GM18519 (cell line): ENCODE data around the gene VASN.

Source experiments
- ATAC-seq: cut with Tn5 transposase; IDR thresholded peaks from one replicate; pipeline ENCODE4 v1.9.1; 2021; ENCODE audit warnings: mild to moderate bottlenecking, moderate library complexity; ENCODE audit not compliant: unreplicated experiment, low FRiP score

Gene VASN

GRCh38 chr16:4351880-4352279, 19.8 kb upstream of the VASN start:
- no peak for ATAC-seq

- no peak for ATAC-seq
These were observed 18.8 kb upstream of the VASN start for GRCh38 chr16:4352843-4353242.

GRCh38 chr16:4353675-4354074, 18.0 kb upstream of the VASN start:
- no peak for ATAC-seq

DNA sequence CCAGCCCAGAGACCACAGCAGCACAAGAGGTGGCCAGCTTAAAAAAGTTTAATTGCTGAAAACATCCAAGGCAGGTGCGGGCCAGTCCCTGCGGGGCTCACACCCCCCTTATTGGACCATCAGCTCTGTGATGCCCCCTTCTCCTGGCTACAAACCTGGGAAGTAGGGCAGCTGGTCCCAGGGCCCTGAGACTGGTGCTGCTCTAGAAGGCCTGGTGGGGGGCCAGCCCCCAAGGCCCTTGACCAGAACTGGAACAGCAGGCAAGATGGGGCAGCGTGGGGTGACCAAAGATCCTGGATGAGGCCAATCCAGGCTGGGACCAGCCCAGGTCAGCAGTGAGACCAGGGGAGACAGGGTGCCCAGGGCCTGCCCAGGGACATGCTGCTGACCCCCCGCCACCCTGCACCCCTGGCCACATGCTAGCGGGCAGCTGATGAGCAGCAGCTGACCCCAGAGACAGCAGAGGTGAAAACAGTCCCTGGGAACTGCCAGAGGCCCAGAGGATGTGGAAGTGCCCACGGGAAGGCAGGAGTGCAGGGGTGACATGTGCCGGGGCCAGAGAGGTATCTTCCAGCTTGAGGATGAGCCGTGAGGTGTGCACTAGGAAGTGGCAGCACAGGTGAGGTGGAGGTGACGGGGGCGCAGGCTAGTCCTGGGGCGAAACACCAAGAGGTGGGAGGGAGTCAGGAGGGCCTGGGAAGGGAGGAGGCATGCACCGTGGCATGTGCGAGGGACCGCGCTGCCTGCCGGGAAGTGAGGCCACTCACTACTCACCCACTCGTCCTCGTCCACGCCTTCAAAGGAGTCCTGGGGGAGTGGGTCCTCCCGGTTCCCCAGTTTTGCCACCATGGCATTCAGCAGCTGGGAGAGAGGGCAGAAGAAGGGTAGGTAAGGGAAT, 16.9 kb upstream of the VASN start:
- ATAC-seq: no peak

DNA sequence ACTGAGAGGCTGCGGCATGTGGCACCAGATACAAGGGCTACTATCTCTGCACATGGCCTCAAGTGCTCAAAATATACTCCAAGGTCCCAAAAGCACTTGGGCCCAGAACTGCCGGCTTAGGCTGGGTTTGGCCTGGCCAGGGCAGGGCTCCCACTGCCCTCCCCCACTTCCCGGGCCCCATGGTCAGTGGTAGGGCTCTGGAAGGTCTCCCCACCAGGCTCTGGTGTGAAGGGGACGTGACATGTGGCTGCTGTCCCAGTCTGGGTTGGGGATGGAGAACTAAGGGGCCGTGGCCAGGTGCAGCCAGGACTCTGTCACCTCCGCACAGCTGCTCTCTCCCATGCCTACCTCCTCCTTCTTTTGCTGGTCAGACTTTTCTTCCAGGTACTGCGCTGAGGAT, 14.8 kb upstream of the VASN start:
- no peak for ATAC-seq

GRCh38 chr16:4358236-4358635, 13.4 kb upstream of the VASN start:
- ATAC-seq: no peak

DNA sequence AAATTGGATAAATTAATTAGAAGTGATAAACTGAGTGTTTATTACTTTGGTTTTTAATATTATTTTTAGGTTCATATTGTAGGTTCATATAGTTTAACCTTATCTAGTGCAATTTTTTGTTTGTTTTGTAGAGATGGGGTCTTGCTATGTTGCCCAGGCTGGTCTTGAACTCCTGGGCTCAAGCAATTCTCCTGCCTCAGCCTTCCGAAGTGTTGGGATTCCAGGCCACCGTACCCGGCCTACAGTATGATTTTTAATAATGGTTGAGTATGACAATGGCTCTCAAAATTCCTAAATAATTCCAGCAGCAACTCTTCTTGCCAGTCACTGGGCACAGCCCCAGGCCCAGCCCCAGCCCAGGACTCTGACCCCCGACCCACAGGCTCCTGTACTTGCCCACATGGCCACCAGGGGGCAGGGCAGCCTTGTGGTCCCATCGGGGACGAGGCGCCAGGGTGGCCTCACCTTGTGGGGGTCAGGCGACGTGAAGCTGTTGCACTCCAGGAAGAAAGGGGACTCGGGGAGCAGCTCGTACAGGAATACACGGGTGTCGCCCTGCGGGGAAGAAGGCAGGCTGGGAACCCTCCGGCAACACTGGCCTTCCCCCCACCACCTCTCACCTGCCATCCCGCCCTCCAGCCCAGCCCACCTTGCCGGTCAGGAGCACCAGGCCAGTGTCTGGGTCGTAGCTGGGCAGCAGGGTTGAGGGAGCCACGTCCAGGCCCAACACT, 12.7 kb upstream of the VASN start:
- no peak for ATAC-seq

- ATAC-seq: no peak
These were observed 11.7 kb upstream of the VASN start for GRCh38 chr16:4359914-4360313.

- ATAC-seq: no peak
These were observed 11.1 kb upstream of the VASN start for GRCh38 chr16:4360538-4361021.

- no peak for ATAC-seq
These were observed 10.4 kb upstream of the VASN start for GRCh38 chr16:4361033-4361943.

DNA sequence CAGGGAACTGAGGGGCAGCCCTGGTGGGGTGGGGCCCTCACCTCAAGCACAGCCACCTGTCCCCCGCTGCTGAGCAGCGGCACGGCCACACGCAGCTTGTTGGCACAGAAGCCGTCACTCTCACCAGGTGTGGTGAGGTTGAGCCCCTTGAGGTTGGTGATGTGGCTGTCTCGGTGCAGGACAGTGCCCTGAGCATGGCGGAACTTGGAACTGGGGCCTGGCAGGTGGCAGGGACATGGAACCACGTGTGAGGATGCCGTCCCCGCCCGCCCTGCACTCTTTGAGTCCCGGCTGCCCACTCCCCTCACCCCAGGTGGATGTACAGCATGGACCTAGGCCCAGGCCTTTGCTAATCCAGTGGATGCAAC, 9.7 kb upstream of the VASN start:
- no peak for ATAC-seq

DNA sequence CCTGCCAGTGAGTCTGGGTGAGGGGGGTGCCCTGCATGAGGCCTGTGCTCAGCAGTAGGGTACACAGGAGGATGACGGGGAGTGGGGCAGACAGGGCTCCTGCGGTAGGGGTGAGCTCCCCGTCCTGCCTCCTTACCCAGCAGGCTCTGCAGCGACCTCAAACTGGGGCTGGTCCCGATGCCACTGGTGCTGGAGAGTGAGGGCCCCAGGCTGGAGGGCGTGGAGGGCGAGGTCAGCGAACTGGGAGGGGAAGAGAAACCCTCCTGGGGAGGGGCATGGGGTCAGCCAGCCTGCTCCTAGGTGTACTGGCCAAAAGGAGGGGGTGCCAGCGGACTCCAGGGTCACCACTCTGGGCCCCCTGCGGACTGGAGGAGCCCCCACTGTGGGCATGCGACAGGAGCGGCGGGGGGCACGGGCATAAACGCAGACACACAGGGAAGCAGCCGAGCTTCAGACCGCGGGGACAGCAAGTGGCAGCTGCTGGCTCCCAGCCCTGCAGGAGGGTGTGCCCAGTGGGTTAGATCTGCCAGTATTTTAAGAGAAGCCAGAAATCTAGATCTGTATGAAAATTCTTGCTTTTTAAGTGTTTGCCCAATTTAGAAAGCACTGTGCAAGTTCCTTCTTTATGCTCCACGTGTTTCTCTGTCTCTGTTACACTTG, 9.0 kb upstream of the VASN start:
- no peak for ATAC-seq

- no peak for ATAC-seq
These were observed 7.2 kb upstream of the VASN start for GRCh38 chr16:4364196-4365013.

DNA sequence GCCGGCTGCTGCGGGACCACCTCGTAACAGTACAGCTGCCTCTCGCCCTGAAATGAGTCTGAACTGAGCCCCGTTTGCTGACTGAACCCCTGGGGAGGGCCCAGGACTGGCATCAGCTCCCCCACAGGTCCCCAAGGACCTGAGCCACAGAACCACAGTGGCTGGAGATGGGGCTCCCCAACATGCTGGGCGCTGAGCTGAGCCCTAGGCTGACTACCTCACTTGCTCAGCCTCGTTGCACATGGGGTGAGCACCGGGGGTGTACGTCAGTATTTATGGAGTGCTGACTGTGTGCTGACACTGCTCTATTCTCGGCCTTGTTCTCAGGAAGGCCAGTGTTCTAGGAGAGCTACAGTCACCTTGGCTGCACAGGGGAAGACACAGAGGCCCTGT, 6.6 kb upstream of the VASN start:
- no peak for ATAC-seq

DNA sequence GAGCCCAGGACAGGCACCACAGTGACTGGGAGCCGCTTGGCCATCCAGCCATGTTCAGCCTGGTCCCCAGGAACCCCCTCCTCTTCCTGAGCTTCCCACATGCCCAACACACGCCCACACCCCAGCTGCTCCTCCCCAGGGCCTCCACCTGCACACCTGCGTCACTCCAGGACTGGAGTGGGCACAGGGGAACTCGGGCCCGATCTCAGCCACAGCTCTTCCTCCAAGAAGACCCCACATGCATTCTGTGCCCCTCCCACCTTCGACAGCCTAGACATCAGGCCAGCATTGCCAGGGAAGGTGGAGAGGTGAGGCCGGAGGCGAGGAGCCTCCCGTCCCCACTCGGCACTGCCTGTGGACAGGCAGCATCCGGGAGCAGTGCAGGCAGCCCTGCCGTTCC, 6.0 kb upstream of the VASN start:
- ATAC-seq: no peak

DNA sequence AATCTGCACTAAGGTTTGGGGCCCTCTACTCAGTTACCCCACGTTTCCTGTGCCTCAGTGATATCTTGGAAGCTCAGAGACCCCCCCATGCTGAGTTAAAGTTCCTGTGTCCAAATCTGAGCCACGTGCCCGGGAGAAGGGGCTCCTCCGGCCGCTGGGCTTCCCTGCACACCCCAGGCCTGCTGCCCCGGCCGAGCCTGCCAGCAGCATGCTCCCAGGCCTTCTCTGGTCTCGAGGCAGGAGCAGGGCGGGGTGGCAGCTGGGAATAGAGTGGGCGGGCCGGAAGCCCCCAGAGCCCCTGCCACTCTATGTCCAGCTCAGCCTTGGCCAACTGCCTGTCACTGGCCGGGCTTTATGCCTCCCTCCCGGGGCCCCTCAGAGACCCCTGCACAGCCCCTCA, 5.6 kb upstream of the VASN start:
- no peak for ATAC-seq

GRCh38 chr16:4367393-4367856, 4.2 kb upstream of the VASN start:
- no peak for ATAC-seq

GRCh38 chr16:4369007-4369733, 2.5 kb upstream of the VASN start:
- ATAC-seq: no peak

- ATAC-seq: no peak
These were observed 1.5 kb upstream of the VASN start for GRCh38 chr16:4370151-4370550.
